ENCODE measurements around the gene SMPD3. TPM values are rescaled to one million over a fixed set of nuclear protein-coding genes. Genes with fewer than 3 reads are reported as not detected.

The SMPD3 gene
- total RNA-seq, 2 experiments from 2014 or later: 0.89 to 1.1 TPM

- POLR2A ChIA-PET: no interaction called here
- no peak overlapping the region for H3K27ac ChIP-seq (ENCODE audit: low read depth in 1 of 2, low read length in 2 of 2)
Observed at GRCh38 chr16:68381363-68381724, 67.0 kb downstream of the SMPD3 start.

GRCh38 chr16:68380676-68381362 is 67.5 kb downstream of the SMPD3 start:
- TF ChIP-seq CTCF (IDR thresholded peaks at IDR 0.05): no peak
- intact Hi-C loops (cut with DNase I, micrococcal nuclease): no loop called here
- Mint-ChIP-seq H3K27ac (no peak overlapping the region), H3K4me1 (ENCODE audit: low read depth) (peaks cover 33% of the 10 kb centered on the region), H3K36me3 (ENCODE audit: low read depth) (no peaks in the 10 kb centered on the region), H3K4me3 (no peak overlapping the region), H3K27me3 (no peaks in the 10 kb centered on the region), H3K9me3 (no peaks in the 10 kb centered on the region)
- ChIA-PET CTCF (no interaction called here), POLR2A (no interaction called here)
- Histone ChIP-seq H3K27ac (ENCODE audit: low read depth in 1 of 2, low read length in 2 of 2) (no peak overlapping the region), H3K36me3 (ENCODE audit: insufficient read depth, low read length) (no peaks in the 10 kb centered on the region), H3K4me1 (ENCODE audit: insufficient read depth, low read length) (peaks cover 27% of the 10 kb centered on the region), H3K9me3 (ENCODE audit: control insufficient read depth in 1 of 2, insufficient read depth in 1 of 2, low read length in 2 of 2) (no peaks in the 10 kb centered on the region), H3K4me3 (ENCODE audit: low read length) (no peak overlapping the region), H3K27me3 (ENCODE audit: control insufficient read depth in 1 of 2, insufficient read depth in 2 of 2, low read length in 2 of 2) (no peaks in the 10 kb centered on the region)
- DNase-seq: no peak
- no peak for ATAC-seq (ENCODE audit: poor library complexity)

More at GRCh38 chr16:68381363-68381724, 67.0 kb downstream of the SMPD3 start:
- Mint-ChIP-seq H3K27ac (no peak overlapping the region), H3K4me3 (no peak overlapping the region), H3K27me3 (no peaks in the 10 kb centered on the region), H3K4me1 (ENCODE audit: low read depth) (peaks cover 33% of the 10 kb centered on the region), H3K36me3 (ENCODE audit: low read depth) (no peaks in the 10 kb centered on the region), H3K9me3 (no peaks in the 10 kb centered on the region)
- Histone ChIP-seq H3K4me1 (ENCODE audit: insufficient read depth, low read length) (peaks cover 27% of the 10 kb centered on the region), H3K27me3 (ENCODE audit: control insufficient read depth in 1 of 2, insufficient read depth in 2 of 2, low read length in 2 of 2) (no peaks in the 10 kb centered on the region), H3K36me3 (ENCODE audit: insufficient read depth, low read length) (no peaks in the 10 kb centered on the region), H3K9me3 (ENCODE audit: control insufficient read depth in 1 of 2, insufficient read depth in 1 of 2, low read length in 2 of 2) (no peaks in the 10 kb centered on the region), H3K4me3 (ENCODE audit: low read length) (no peak overlapping the region)
- intact Hi-C loops (cut with DNase I, micrococcal nuclease): no loop called here
- CTCF ChIA-PET: no interaction called here
- ATAC-seq (ENCODE audit: poor library complexity) (no peak), DNase-seq (no peak)
- TF ChIP-seq CTCF (IDR thresholded peaks at IDR 0.05): no peak

GRCh38 chr16:68380348-68380670 is 68.0 kb downstream of the SMPD3 start:
- H3K4me3 ChIP-seq (ENCODE audit: low read length): no peak overlapping the region
- Mint-ChIP-seq H3K27me3 (no peaks in the 10 kb centered on the region), H3K36me3 (ENCODE audit: low read depth) (no peaks in the 10 kb centered on the region), H3K9me3 (no peaks in the 10 kb centered on the region), H3K4me3 (no peak overlapping the region), H3K4me1 (ENCODE audit: low read depth) (peaks cover 33% of the 10 kb centered on the region), H3K27ac (no peak overlapping the region)
- no peak for TF ChIP-seq CTCF (IDR thresholded peaks at IDR 0.05)
- ChIA-PET CTCF (no interaction called here), POLR2A (no interaction called here)
- ATAC-seq (ENCODE audit: poor library complexity) (no peak), DNase-seq (no peak)
- H3K27me3 ChIP-seq (ENCODE audit: control insufficient read depth in 1 of 2, insufficient read depth in 2 of 2, low read length in 2 of 2): no peaks in the 10 kb centered on the region
- no peak overlapping the region for H3K27ac ChIP-seq (ENCODE audit: low read depth in 1 of 2, low read length in 2 of 2)
- no peaks in the 10 kb centered on the region for H3K9me3 ChIP-seq (ENCODE audit: control insufficient read depth in 1 of 2, insufficient read depth in 1 of 2, low read length in 2 of 2)
- H3K36me3 ChIP-seq (ENCODE audit: insufficient read depth, low read length): no peaks in the 10 kb centered on the region
- H3K4me1 ChIP-seq (ENCODE audit: insufficient read depth, low read length): peaks cover 27% of the 10 kb centered on the region
- intact Hi-C loops (cut with DNase I, micrococcal nuclease): no loop called here
